Measurements from ENCODE around the gene VPS11.

GRCh38 chr11:119111361-119111925 lies 43.8 kb downstream of the VPS11 start:
- TF ChIP-seq CTCF (IDR thresholded peaks at IDR 0.05; ENCODE audit: low read length) = no peak
- no peak for TF ChIP-seq EZH2 (optimal IDR thresholded peaks at IDR 0.05; ENCODE audit: low read depth, low read length)
- TF ChIP-seq EZH2phosphoT487 (IDR thresholded peaks at IDR 0.05; ENCODE audit: low read length) = no peak

Data from MM.1S (cell line).